HepG2 (cell line): ENCODE measurements around the gene IQSEC1. TPM values are rescaled to one million over a fixed set of nuclear protein-coding genes. Genes with fewer than 3 reads are reported as not detected.

ENCODE experiments used
- ATAC-seq: fragments of 200-7000 bp; cut with Tn5 transposase; 3 replicates; pipeline ENCODE4 v1.9.1; 2020; ENCODE audit warnings: mild to moderate bottlenecking, moderate library complexity
- BruUV-seq: library from RNA; stranded (reverse); fragments of 400-500 nt; replicated peaks from 2 replicates; lab custom pipeline; 2021; lab: Mats Ljungman, UMichigan
- CTCF ChIA-PET: fragments of 300-600 bp; formaldehyde crosslinking; extraction: SDS; loops from one replicate; lab custom pipeline; 2021; ENCODE audit warnings: low total read pairs, inconsistent platforms, low intra/inter-chr PET ratio; lab: Yijun Ruan, JAX
- POLR2A ChIA-PET: fragments of 350-600 bp; sonication (Branson Sonifier 250); formaldehyde crosslinking; loops from one replicate; lab custom pipeline; 2020; ENCODE audit warnings: antibody characterized with exemption, inconsistent platforms; lab: Yijun Ruan, JAX
- DNase-seq: peaks from one replicate; pipeline ENCODE4 v3.0.0-alpha.2; 2015; ENCODE audit warnings: low spot score
- FAIRE-seq: peaks from 3 replicates; lab custom pipeline; 2011; peaks lifted over from hg19 to GRCh38; lab: Jason Lieb, UNC
- H2AFZ ChIP-seq: one replicate; pipeline ENCODE4 v1.6.1; 2011; ENCODE audit warnings: low read length, inconsistent platforms
- H3K27ac ChIP-seq: fragments of 300-600 bp; 3 replicates; pipeline ENCODE4 v1.8.0; 2011; ENCODE audit warnings: mixed run types, mild to moderate bottlenecking, mixed read lengths, low read length, inconsistent platforms; ENCODE audit not compliant: insufficient read depth; ENCODE audit errors: extremely low read length
- H3K27me3 ChIP-seq, 2 experiments: fragments of 200-600 bp in 1 of 2; 2 replicates in 1 of 2; 3 replicates in 1 of 2; pipeline versions ENCODE4 v1.6.0 to v1.8.0; 2011; ENCODE audit warnings: low read length in 2 of 2, mild to moderate bottlenecking in 2 of 2, moderate library complexity in 2 of 2, inconsistent platforms in 1 of 2; ENCODE audit not compliant: insufficient read depth in 2 of 2, control insufficient read depth in 1 of 2
- H3K36me3 ChIP-seq, 2 experiments: fragments of 200-600 bp in 1 of 2; replicated peaks in 1 of 2; 2 replicates in 1 of 2; 3 replicates in 1 of 2; pipeline versions ENCODE4 v1.5.1 to v1.8.0; 2011; ENCODE audit warnings: low read length in 2 of 2, inconsistent platforms in 1 of 2; ENCODE audit not compliant: insufficient read depth in 2 of 2, control insufficient read depth in 1 of 2
- H3K4me1 ChIP-seq: 2 replicates; pipeline ENCODE4 v1.5.1; 2012; ENCODE audit warnings: low read length, inconsistent platforms; ENCODE audit not compliant: insufficient read depth
- H3K4me2 ChIP-seq: 2 replicates; pipeline ENCODE4 v1.6.0; 2011; ENCODE audit warnings: low read depth, low read length, inconsistent platforms
- H3K4me3 ChIP-seq, 3 experiments: fragments of 200-600 bp in 1 of 3; sonication (generic), shearing (Covaris generic) in 1 of 3; replicated peaks in 1 of 3; 2 replicates each; pipeline ENCODE4 v1.5.1; 2011 to 2016; ENCODE audit warnings: low read length in 3 of 3, inconsistent platforms in 2 of 3, low read depth in 2 of 3, mild to moderate bottlenecking in 2 of 3, control low read depth in 1 of 3, mixed read lengths in 1 of 3; ENCODE audit not compliant: insufficient read depth in 1 of 3
- H3K79me2 ChIP-seq: one replicate; pipeline ENCODE4 v1.6.1; 2011; ENCODE audit warnings: low read length, inconsistent platforms; ENCODE audit not compliant: insufficient read depth
- H3K9ac ChIP-seq: 2 replicates; pipeline ENCODE4 v1.6.0; 2011; ENCODE audit warnings: mild to moderate bottlenecking, low read depth, low read length, inconsistent platforms; ENCODE audit not compliant: insufficient read depth
- H3K9me3 ChIP-seq: 2 replicates; pipeline ENCODE4 v1.5.1; 2012; ENCODE audit warnings: mild to moderate bottlenecking, low read length
- H4K20me1 ChIP-seq: 2 replicates; pipeline ENCODE4 v1.6.0; 2011; ENCODE audit warnings: inconsistent platforms, mild to moderate bottlenecking, low read length, moderate library complexity; ENCODE audit not compliant: insufficient read depth
- ATM ChIP-seq: fragments of 450-650 bp; IDR thresholded peaks from 2 replicates; pipeline ENCODE4 v1.7.1; 2017; ENCODE audit warnings: mild to moderate bottlenecking, borderline replicate concordance
- BRCA1 ChIP-seq: sonication (generic); formaldehyde crosslinking; IDR thresholded peaks from 2 replicates; pipeline ENCODE4 v1.4.0; 2020; ENCODE audit warnings: missing genetic modification reagents
- FOXC1 ChIP-seq: sonication (generic); formaldehyde crosslinking; IDR thresholded peaks from 2 replicates; pipeline ENCODE4 v1.8.0; 2022; ENCODE audit warnings: mild to moderate bottlenecking, missing genetic modification reagents, borderline replicate concordance
- FOXP1 ChIP-seq, 2 experiments: fragments of 450-650 bp in 1 of 2; IDR thresholded peaks; 2 replicates each; pipeline ENCODE4 v1.6.1; 2017 to 2018; ENCODE audit warnings: antibody characterized with exemption in 1 of 2
- RBAK ChIP-seq: sonication (generic); formaldehyde crosslinking; IDR thresholded peaks from 2 replicates; pipeline ENCODE4 v1.5.1; 2020; ENCODE audit warnings: mild to moderate bottlenecking, missing genetic modification reagents
- RFXANK ChIP-seq: IDR thresholded peaks from 2 replicates; pipeline ENCODE4 v1.6.1; 2016
- RNF219 ChIP-seq: sonication (generic); formaldehyde crosslinking; IDR thresholded peaks from 2 replicates; pipeline ENCODE4 v1.5.0; 2020; ENCODE audit warnings: mild to moderate bottlenecking, missing genetic modification reagents
- SAFB2 ChIP-seq: sonication (generic); formaldehyde crosslinking; IDR thresholded peaks from 2 replicates; pipeline ENCODE4 v1.5.1; 2020; ENCODE audit warnings: missing genetic modification reagents, low read depth, mild to moderate bottlenecking, borderline replicate concordance
- SMARCC2 ChIP-seq: fragments of 450-650 bp; IDR thresholded peaks from 2 replicates; pipeline ENCODE4 v1.6.1; 2017; ENCODE audit warnings: antibody characterized with exemption, mild to moderate bottlenecking
- ZC3H4 ChIP-seq: sonication (generic); formaldehyde crosslinking; IDR thresholded peaks from 2 replicates; pipeline ENCODE4 v1.4.0; 2020; ENCODE audit warnings: missing genetic modification reagents, borderline replicate concordance
- ZNF18 ChIP-seq: sonication (generic); formaldehyde crosslinking; IDR thresholded peaks from 2 replicates; pipeline ENCODE4 v1.8.0; 2022; ENCODE audit warnings: mild to moderate bottlenecking, missing genetic modification reagents; ENCODE audit not compliant: insufficient replicate concordance
- ZNF180 ChIP-seq: sonication (generic); formaldehyde crosslinking; IDR thresholded peaks from 2 replicates; pipeline ENCODE4 v1.4.0; 2020; ENCODE audit warnings: low read depth, missing genetic modification reagents, borderline replicate concordance
- ZNF230 ChIP-seq: sonication (generic); formaldehyde crosslinking; IDR thresholded peaks from 2 replicates; pipeline ENCODE4 v1.4.0; 2020; ENCODE audit warnings: mild to moderate bottlenecking, missing genetic modification reagents
- ZNF784 ChIP-seq: sonication (generic); formaldehyde crosslinking; IDR thresholded peaks from 2 replicates; pipeline ENCODE4 v1.5.1; 2020; ENCODE audit warnings: missing genetic modification reagents, mild to moderate bottlenecking, borderline replicate concordance
- WGBS: methylation state at CpG from one replicate; pipeline ENCODE4 v1.1.6; 2017; ENCODE audit warnings: low lambda C conversion rate; 5-methylcytosine and 5-hydroxymethylcytosine counted together
- in situ Hi-C: cut with HindIII; loops from 2 replicates; pipeline ENCODE4 v1.10.0; 2017; ENCODE audit warnings: low pct_unique_long_range_greater_than_20kb; ENCODE audit not compliant: extremely low pct_ligation_motif_present
- intact Hi-C: fragments of 100-400 bp; cut with micrococcal nuclease; formaldehyde crosslinking; loops from one replicate; pipeline ENCODE4 v1.10.0; 2022; ENCODE audit not compliant: unreplicated experiment
- polyA plus RNA-seq, 8 experiments: library from polyadenylated mRNA; depleted of rRNA in 3 of 8; stranded (reverse) in 7 of 8; unstranded in 1 of 8; fragments of >200 nt; fragmentation: Illumina TruSeq in 4 of 8; extraction: Trizol in 4 of 8; gene quantifications; 2 replicates each; pipeline versions ENCODE4 v1.2.1 to v1.2.3, GENCODE V29; 2011 to 2016; ENCODE audit warnings: low read depth in 4 of 8, missing spikeins in 1 of 8, mixed read lengths in 1 of 8; ENCODE audit not compliant: insufficient read depth in 1 of 8
- total RNA-seq, 5 experiments: library from RNA; depleted of rRNA; stranded (reverse); fragments of >200 nt; fragmentation: Illumina TruSeq; extraction: Trizol; gene quantifications; 2 replicates each; pipeline ENCODE4 v1.2.3, GENCODE V29; 2016; ENCODE audit warnings: low read depth in 1 of 5

IQSEC1 gene
- total and polyA plus RNA-seq, 2 of the 13 experiments (the other 11 are each of a cell fraction or from before 2014, with no cell fraction given), result 17.4 to 20.2 TPM

- Histone ChIP-seq H3K27me3 (no peaks in the 10 kb centered on the region), H3K9ac (no peak overlapping the region), H2AFZ (no peak overlapping the region), H3K4me2 (no peak overlapping the region), H3K79me2 (no peaks in the 10 kb centered on the region)
- intact Hi-C loops (loop anchor here (5.0 kb wide), 1 partner anchor 34 kb away; no protein-coding TSS in a partner anchor), in situ Hi-C loops (no loop called here)
- WGBS, result 98% methylated on average over 13 of the region's 13 CpGs
- POLR2A ChIA-PET, result interaction anchor here (1.5 to 1.6 kb wide), 2 partner anchors 14 to 17 kb away, joined by 3 to 5 read pairs; no protein-coding TSS in a partner anchor
- ATAC-seq, result no peak
- BruUV-seq, result no TSS peak
- no peak for DNase-seq
- TF ChIP-seq SAFB2 (no peak), RFXANK (CRISPR knock-in tag) (no peak), RBAK (CRISPR knock-in tag) (no peak), ZNF230 (no peak), RNF219 (CRISPR knock-in tag) (no peak), BRCA1 (no peak), ZC3H4 (CRISPR knock-in tag) (no peak), FOXC1 (CRISPR knock-in tag) (no peak), ZNF784 (CRISPR knock-in tag) (no peak), SMARCC2 (no peak), ZNF18 (CRISPR knock-in tag) (no peak), ATM (no peak), ZNF180 (CRISPR knock-in tag) (no peak), FOXP1 (IDR thresholded peaks at IDR 0.05) (no peak), FOXP1 (CRISPR knock-in tag; IDR thresholded peaks at IDR 0.05) (no peak)
- TF ChIP-seq, all 625 proteins: peak for 0
- CTCF ChIA-PET, result no interaction called here
- H3K9me3 ChIP-seq, result no peaks in the 10 kb centered on the region
- no peak for FAIRE-seq
- no peak overlapping the region for H3K27ac ChIP-seq
- H3K4me3 ChIP-seq, result no peak overlapping the region
- peaks cover 8% of the 10 kb centered on the region; the same call in 1 of the 2 replicates for H4K20me1 ChIP-seq
- peaks cover 0 to 3% of the 10 kb centered on the region in 2 experiments; a peak in 1 of 5 replicates for H3K36me3 ChIP-seq
- H3K4me1 ChIP-seq, result peaks cover 31% of the 10 kb centered on the region
These were observed 91.6 kb downstream of the IQSEC1 start for GRCh38 chr3:12981306-12982275.
